ENCODE measurements around the gene LAPTM4A.

DNA sequence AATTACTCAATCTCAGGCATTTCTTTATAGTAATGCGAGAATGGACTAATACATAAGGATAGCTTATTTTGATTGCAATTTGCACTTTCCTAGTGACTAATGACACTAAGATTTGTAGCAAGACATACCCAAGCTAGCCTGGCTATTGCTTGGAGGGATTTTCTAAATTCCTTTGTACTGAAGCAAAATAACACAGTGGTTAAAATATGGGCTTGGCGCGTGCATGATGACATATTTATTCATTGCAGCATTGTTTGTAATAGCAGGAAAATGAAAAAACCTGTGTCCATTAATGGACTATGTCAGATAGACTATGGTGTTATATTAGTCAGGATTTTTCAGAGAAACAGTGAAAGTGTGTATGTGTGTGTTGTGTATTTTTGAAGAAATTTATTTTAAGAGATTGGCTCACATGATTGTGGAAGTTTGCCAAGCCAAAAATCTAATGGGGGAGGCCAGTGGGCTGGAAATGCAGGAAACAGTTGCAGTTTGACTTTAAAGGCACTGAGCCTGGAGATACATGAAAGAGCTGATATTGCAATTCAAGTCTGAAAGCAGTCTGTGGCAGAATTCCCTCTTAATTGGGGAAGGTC is 16.7 kb upstream of the LAPTM4A start:
- TF ChIP-seq, protein P1, sequence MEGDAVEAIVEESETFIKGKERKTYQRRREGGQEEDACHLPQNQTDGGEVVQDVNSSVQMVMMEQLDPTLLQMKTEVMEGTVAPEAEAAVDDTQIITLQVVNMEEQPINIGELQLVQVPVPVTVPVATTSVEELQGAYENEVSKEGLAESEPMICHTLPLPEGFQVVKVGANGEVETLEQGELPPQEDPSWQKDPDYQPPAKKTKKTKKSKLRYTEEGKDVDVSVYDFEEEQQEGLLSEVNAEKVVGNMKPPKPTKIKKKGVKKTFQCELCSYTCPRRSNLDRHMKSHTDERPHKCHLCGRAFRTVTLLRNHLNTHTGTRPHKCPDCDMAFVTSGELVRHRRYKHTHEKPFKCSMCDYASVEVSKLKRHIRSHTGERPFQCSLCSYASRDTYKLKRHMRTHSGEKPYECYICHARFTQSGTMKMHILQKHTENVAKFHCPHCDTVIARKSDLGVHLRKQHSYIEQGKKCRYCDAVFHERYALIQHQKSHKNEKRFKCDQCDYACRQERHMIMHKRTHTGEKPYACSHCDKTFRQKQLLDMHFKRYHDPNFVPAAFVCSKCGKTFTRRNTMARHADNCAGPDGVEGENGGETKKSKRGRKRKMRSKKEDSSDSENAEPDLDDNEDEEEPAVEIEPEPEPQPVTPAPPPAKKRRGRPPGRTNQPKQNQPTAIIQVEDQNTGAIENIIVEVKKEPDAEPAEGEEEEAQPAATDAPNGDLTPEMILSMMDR (conservative IDR thresholded peaks at IDR 0.05; ENCODE audit: low read depth, low read length) = no peak
- TF ChIP-seq EZH2 (IDR thresholded peaks at IDR 0.05; ENCODE audit: low read length, unreplicated experiment) = no peak
- TF ChIP-seq EZH2phosphoT487 (IDR thresholded peaks at IDR 0.05; ENCODE audit: borderline replicate concordance, low read length) = no peak
